NCI-H1105 treated with DMSO at 0.1 percent for 48 hours (cell line): ENCODE results near the gene LRP6.
"Not testable (repeated sequence)": the region's sequence is repeated elsewhere in the genome, so short reads cannot be mapped to it uniquely, and the experiment has no call there.

Source experiments
- DNase-seq: peaks from one replicate; lab custom pipeline; 2025; lab: John Stamatoyannopoulos, UW

The LRP6 gene

DNA sequence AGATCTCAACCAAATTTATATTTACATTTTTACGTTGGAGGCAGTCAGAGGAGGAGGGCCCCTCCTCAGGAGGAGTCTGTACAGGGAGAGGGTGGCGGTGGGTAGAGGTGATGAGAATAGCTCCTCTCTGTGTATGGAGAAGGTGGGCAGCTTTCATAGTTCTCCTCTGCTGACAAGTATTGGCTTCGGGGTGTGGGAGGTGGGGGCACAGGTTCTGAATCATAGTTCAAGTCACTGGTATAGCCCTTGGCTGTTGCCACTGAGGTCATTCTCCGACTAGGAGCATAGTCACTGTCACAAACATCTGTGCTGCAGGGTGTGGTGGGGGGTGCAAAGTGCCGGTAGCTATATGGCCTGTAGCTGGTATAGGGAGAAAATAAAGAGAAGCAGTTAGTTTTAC lies 145.8 kb downstream of the LRP6 start:
- no peak for DNase-seq

DNA sequence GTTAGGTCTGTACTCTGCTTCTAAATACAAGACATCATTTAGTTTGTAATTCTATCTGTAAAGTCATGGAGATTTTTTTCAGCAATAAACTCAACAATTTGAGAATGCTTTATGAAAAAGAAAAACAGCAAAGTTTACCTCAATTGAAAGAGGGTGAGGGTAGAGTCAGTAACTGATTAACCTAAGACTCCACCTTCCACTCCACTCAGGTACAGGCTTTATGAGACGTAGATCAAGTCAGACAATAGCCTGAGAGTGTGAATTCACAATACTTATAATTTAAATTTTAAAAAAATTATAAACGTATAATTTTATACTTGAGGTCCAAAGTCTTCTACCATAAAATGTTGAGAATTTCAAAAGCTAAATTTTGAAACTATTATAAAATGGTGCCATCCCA lies 150.2 kb downstream of the LRP6 start:
- no peak for DNase-seq

DNA sequence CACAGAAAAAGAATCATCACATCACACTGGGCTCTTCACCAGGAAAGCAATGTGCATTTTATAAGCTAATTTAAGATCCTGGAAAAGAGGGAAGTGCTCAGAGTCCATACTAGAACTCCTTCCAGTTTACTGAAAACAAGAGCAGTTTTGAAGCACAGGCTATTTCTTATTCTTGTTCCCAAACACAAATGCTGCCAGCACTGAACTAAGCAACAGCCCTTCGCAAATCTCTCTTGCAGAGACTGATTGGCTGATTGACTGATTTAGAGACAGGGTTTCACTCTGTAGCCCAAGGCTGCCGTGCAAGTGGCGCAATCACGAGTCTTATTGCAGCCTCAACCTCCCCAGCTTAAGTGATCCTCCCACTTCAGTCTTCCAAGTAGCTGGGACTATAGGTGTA lies 151.3 kb downstream of the LRP6 start:
- no peak for DNase-seq

DNA sequence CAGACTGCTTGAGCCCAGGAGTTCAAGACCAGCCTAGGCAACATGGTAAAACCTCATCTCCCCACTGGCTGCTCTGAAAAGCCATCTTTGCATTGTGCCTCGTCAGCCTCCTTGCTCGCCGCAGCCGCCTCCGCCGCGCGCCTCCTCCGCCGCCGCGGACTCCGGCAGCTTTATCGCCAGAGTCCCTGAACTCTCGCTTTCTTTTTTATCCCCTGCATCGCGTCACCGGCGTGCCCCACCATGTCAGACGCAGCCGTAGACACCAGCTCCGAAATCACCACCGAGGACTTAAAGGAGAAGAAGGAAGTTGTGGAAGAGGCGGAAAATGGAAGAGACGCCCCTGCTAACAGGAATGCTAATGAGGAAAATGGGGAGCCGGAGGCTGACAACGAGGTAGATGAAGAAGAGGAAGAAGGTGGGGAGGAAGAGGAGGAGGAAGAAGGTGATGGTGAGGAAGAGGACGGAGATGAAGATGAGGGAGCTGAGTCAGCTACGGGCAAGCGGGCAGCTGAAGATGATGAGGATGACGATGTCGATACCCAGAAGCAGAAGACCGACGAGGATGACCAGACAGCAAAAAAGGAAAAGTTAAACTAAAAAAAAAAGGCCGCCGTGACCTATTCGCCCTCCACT lies 155.8 kb downstream of the LRP6 start:
- not testable (repeated sequence) for DNase-seq

DNA sequence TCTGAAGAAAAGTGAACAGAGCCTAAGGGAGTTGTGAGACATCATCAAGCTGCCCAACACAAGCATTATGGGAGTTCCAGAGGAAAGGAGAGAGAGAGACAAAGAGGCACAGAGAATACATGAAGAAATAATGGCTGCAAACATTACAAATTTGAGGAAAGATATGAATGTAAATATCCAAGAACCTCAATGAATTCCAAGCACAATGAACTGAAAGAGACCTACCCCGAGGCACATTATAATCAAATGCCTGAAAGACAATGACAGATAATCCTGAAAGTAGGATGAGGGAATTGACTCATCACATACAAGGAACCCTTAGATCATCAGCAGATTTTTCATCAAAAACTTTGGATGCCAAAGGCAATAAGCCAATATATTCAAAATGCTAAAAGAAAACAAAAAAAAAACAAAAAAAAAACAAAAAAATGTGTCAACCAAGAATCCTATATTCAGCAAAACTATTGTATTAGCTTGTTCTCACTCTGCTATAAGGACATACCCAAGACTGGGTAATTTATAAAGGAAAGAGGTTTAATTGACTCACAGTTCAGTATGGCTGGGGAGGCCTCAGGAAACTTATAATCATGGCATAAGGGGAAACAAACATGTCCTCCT lies 158.3 kb downstream of the LRP6 start:
- no peak for DNase-seq

DNA sequence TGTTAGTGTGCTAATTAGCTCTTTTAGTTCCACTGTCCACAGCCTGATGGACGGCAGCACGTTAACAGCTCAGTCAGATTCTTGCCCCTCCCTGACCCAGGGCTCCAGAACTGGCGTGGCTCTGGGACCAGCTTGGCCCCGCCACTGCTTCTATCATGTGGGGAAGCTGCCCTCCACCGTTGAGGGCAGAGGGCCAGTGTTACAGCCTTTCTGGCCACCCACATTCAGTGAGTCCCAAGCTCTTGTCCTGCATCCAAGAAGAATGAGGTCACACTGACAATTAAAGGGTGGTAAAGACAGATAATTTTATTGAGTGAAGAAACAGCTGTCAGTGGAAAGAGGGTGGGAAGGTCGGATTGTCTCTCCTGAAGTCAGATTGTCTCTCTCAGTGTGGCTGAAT lies 159.2 kb downstream of the LRP6 start:
- no peak for DNase-seq

DNA sequence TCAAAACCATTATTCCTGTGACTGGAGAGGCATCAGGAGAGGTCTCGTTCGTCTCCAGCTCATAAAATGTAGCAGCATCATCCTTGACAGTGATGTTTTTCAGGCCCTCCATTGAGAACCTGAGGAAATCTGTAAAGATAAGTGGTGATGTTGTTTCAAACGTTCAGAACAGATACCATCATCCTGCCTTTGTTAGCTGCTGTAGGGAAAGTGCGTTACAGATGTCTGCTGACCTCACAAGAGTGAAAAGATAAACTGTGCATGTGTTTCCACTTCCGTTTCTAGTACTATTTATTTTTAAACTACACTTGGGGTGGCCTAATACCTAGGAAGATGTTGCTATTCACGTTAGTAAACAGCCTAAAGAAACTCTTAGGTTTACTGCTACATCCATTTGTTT lies 167.7 kb downstream of the LRP6 start:
- DNase-seq, result no peak

DNA sequence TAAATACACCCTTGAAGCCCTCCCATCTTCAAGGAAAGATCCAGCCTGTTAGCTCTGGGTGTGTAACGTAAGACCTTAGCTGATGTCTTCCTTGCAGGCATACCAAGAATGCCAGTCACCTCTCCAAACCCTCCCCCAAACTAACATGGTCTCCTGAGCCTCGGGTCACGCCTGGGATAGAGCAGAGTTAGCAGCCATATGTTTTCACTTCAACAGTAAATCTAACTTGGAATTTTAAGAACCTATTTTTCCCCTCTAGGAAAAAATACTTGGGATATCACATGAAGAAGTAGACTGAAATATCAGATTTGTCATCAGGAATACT lies 168.2 kb downstream of the LRP6 start:
- DNase-seq, result no peak

DNA sequence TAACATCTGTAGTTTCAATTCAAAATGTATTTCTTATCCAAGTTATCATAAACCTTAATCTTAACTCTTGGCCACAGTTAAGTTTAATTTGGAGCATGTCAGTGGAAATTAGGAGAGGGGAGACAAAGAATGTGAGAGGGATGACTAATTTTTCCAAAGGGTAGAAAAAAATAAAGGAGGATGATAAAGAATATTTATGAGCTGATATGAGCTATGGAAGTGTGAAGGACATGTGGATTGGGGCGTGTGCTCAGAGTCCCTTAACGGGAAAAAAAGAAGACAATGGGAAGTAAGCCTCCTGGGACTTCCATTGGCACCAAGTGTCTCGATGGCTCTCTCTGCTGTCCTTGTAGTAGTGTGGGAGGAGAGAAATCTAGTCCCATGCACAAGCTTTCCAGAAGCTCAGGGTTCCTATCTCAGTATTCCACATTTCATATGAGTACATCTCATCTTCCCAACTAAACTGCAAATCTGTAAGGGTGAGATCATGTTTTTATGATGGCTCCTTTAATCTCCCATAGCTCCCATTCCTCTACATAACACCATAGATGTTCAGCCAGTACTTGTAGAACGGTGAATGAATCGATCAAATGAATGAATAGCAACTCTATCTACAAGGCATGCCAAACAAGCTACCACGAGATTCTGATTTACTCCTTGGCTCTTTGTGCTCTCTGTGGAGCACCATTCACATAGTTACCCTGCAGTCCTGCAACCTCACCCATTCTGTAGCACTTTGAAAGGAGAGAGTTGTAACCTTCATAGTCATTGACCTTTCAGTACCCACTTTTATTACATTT lies 168.8 kb downstream of the LRP6 start:
- DNase-seq, result no peak

DNA sequence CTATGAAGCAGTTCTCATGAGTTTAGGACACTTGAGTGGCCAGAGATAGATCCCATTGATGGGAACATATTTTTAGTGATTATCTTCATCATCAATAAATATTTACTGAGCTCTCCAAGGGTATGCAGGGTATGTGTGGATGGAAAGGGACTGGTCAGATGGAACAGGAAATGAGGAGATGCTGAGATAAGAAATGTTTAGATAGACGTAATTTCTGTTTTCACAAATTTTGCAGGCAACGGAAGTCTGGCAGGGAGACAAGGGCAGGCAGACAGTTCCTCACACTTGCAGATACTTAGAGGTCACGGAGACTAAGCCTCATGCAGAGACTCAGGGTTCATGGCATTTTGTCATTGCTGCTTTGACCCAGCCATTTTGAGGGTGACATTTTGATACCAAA lies 171.8 kb downstream of the LRP6 start:
- no peak for DNase-seq

DNA sequence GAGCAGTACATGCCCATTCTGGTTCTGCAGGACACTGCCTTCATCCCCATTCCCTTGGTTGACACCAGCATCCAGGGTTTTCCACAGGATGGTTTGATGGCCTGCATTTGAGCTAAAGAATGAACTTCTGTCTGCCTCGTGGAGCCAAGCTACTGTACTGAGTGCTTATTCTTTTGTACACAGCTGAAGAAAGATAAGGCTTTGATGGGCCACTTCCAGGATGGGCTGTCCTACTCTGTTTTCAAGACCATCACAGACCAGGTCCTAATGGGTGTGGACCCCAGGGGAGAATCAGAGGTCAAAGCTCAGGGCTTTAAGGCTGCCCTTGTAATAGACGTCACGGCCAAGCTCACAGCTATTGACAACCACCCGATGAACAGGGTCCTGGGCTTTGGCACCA lies 172.4 kb downstream of the LRP6 start:
- DNase-seq, result no peak

DNA sequence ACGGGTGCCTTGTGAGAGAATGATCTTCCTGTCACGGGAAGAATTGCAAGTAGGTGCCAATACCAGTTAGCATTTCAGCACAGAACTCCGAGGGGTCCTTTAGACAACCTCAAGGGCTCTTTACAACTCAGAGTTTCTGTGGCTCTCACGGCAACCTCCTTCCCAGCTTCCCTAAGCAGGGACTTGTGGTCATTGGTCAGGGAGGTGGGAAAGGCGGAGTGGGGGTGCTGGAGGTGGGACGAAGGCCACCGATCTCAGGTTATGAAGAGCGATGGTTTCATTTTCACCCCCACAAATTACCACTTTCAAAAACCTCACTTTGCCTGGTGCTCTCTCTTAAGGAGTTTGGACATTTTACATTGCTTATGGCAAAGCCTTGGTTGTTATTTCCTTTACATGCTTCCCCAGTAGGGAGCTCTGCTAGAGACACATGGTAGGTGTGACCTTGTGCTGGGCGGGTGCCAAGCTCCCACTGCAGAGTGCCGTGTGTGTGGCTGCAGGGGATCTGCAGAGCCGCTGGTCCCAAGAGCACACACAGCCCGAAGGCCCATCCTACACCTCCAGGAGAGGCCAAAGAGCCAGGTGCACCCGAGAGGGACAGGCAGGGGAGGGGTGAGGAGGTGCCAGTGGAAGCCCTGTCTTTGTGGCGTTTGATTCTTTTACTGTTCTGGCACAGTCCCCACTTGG lies 174.7 kb downstream of the LRP6 start:
- peak; percentile 86 for DNase-seq

DNA sequence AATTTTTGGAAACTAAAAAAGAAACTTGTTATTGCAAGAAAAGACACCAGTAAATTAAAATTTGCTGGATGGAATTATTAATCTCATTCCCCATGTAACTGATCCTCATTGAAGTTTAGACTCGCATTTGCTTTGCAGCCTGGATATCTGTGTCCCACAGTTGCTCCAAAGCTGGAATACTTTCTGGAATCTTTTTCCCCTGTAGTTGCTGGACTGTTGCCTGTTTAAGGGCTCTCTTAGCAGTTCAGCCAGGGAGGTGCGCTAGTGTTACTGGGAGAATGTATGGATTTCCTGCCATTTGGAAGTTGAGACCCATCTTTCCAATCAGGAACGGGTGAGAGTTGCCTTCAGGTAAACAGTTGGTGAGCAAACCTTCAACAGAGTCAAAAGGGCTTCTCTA lies 175.8 kb downstream of the LRP6 start:
- no peak for DNase-seq

DNA sequence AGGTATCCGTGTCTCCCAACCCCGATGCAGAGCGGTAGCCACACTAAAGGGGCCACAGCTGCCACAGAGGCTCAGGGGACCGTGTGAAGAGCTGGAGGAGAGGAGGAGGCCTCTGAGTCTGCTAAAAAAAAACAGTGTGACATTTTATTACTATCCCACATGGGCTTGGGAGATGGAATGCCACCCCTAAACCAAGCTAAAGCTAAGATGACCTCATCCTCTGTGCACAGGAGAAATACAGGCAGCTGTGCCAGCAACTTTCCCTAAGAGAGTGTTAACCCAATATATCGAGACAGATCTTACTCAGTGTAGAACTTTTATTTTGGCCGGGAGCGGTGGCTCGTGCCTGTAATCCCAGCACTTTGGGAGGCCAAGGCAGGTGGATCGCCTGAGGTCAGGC lies 178.1 kb downstream of the LRP6 start:
- DNase-seq, result no peak

DNA sequence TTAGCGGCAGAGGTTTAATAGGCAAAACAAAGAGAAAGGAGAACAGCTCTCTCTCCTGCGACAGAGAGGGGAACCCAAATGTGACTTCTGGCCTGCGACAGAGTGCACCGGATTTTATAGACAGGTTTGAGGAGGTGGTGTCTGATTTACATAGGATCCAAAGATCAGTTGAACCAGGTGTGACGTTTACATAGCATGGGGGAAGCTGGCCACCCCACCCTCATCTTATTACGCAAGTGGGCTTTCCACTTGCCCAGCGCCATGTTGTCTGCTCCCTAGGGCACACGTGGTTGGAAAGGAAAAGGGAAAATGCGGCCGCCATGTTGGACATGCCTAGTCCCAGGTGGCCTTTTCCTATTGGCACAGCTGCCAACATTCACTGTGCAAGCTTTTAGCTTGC lies 178.7 kb downstream of the LRP6 start:
- no peak for DNase-seq

DNA sequence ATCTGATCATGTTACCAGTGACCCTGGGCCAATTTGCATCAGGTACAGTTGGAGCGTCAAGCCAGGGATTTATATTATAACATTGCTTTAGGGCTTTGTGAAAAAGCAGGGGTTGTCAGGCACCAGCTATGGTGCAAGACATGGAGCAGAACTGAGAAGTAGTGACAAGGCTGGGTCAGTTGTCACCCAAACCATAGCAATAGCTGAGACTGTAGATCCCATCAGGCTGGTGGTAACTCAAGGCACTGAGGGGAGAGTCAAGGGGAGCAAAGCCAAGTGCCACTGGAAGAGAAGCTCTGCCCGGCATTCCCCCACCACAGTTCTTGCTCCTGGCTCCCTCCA lies 179.2 kb downstream of the LRP6 start:
- no peak for DNase-seq

DNA sequence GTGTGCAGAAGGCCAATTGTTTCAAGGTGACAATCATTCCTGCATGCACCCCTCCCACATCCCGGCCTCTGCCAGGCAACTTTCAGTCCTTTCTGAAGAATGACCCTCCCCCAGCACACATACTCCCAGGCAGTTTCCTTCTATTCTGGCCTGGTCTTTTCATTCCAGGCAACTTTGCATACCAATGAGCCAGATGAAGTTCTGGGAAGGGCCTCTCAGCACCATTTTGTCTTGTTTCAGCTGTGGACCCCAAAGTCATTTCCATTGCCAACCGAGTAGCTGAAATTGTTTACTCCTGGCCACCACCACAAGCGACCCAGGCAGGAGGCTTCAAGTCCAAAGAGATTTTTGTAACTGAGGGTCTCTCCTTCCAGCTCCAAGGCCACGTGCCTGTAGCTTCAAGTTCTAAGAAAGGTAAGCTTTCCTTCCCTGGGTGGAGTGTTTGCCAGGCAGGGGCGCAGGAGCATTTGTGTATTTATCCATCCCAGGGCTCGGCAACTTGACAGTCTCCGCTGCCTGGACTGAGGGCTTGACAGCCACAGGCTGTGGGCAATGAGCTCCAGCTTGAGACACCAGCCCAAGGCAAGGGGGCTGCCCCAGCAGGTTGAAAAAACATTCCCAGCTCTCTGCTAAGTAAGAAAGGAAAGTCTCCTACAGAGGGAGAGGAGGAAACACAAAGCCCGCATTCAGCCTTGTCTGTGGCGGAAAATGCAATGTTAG lies 179.7 kb downstream of the LRP6 start:
- no peak for DNase-seq

DNA sequence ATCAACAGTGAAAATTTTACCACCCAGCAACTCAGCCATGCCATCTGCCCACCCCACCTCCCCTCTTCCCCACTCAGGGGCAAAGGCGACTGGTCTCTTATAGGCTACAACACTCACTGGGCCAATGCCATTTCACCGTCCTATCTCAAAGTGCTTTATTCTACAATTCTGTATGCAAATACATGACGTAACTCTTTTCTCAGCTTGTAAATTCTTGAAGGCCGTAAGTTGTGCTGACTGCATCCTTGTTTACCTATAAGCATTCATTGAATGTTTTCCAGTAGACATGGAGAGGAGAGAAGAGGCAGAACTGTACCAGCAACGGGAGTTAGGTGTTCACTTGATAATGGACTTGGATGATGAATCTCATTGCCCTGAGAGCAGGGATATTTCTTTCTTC lies 180.5 kb downstream of the LRP6 start:
- no peak for DNase-seq

DNA sequence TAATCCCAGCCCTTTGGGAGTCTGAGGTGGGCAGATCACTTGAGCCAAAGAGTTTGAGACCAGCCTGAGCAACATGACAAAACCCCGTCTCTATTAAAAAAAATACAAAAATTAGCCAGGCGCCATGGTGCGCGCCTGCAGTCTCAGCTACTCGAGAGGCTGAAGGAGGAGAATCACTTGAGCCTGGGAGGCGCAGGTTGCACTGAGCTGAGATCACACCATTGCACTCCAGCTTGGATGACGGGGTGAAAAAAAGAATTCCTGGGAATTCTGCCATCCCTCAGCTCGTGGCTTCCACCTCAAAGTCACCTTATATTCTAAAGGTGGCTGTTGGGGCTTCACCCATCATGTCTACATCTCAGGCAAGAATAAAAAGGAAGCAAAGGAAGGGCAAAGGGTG lies 183.2 kb downstream of the LRP6 start:
- no peak for DNase-seq

DNA sequence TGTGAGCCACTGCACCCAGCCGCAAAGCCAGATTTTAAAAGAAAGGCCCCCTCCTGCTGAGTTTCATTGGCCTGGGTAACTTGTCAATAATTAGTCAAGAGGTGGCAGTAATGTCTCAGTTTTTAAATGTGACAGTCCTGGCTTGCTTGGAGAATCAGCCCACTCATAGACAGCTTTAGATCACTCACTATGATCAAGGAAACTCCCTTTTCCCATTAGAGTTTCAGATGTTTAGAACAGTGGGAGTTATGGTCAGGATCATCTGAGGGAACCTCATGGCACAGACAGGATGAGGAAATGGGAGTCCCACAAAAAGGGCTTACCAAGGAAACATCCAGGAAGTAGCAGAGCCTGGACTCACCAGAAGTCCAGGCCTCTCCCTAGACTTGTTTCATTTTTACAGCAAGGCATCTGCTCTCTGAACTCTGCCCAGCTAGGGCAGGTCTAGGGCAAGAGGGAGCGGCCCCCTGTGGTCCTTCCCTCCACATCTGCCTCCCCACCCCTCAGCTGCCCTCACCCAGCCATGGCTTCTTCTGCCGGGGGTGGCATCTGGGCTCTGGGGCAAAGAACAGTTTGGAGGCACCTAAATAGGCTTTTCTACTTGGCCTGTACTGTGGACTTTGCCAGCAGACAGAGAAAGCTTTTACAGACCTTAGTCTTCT lies 184.9 kb downstream of the LRP6 start:
- DNase-seq, result peak; percentile 29

DNA sequence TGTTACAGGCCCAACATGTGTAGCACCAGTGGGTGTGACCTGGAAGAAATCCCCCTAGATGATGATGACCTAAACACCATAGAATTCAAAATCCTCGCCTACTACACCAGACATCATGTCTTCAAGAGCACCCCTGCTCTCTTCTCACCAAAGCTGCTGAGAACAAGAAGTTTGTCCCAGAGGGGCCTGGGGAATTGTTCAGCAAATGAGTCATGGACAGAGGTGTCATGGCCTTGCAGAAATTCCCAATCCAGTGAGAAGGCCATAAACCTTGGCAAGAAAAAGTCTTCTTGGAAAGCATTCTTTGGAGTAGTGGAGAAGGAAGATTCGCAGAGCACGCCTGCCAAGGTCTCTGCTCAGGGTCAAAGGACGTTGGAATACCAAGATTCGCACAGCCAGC lies 187.6 kb downstream of the LRP6 start:
- no peak for DNase-seq
